HG03565 (cell line): ENCODE data around the gene TMEM128.
"Not testable (repeated sequence)": the region's sequence is repeated elsewhere in the genome, so short reads cannot be mapped to it uniquely, and the experiment has no call there.

Experiments
- ATAC-seq: cut with Tn5 transposase; IDR thresholded peaks from one replicate; pipeline ENCODE4 v1.9.1; 2021; ENCODE audit warnings: mild to moderate bottlenecking, moderate library complexity; ENCODE audit not compliant: unreplicated experiment

Gene TMEM128

GRCh38 chr4:4200624-4201023 lies 47.4 kb downstream of the TMEM128 start:
- ATAC-seq = no peak

GRCh38 chr4:4195354-4195753 lies 52.7 kb downstream of the TMEM128 start:
- no peak for ATAC-seq

GRCh38 chr4:4188557-4188956 lies 59.5 kb downstream of the TMEM128 start:
- ATAC-seq = not testable (repeated sequence)
